ENCODE measurements around the gene ERVFRD-1. TPM values are rescaled to one million over a fixed set of nuclear protein-coding genes. Genes with fewer than 3 reads are reported as not detected.

ERVFRD-1 gene, protein sequence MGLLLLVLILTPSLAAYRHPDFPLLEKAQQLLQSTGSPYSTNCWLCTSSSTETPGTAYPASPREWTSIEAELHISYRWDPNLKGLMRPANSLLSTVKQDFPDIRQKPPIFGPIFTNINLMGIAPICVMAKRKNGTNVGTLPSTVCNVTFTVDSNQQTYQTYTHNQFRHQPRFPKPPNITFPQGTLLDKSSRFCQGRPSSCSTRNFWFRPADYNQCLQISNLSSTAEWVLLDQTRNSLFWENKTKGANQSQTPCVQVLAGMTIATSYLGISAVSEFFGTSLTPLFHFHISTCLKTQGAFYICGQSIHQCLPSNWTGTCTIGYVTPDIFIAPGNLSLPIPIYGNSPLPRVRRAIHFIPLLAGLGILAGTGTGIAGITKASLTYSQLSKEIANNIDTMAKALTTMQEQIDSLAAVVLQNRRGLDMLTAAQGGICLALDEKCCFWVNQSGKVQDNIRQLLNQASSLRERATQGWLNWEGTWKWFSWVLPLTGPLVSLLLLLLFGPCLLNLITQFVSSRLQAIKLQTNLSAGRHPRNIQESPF
- under 1 TPM; 0.05 to 0.15 (median 0.09) TPM for polyA plus RNA-seq (ENCODE audit: insufficient read depth in 1 of 5, insufficient read length in 5 of 5, low replicate concordance in 1 of 5)
- long read RNA-seq, donor 1, partial matches to known transcripts: 0 of 12 reads
- long read RNA-seq, donor 1, other reads (novel, unspliced or antisense): 9 of 12 reads
- long read RNA-seq, donor 2: 0 reads
- long read RNA-seq, donor 3, partial matches to known transcripts: 77 of 77 reads
- long read RNA-seq, donor 3, other reads (novel, unspliced or antisense): 0 of 77 reads
- long read RNA-seq, donor 4: 0 reads
- long read RNA-seq, donor 5, partial matches to known transcripts: 12 of 12 reads
- long read RNA-seq, donor 5, other reads (novel, unspliced or antisense): 0 of 12 reads
- long read RNA-seq, donor 6, partial matches to known transcripts: 0 of 1 reads
- long read RNA-seq, donor 6, other reads (novel, unspliced or antisense): 0 of 1 reads
- long read RNA-seq, donor 7, partial matches to known transcripts: 15 of 15 reads
- long read RNA-seq, donor 7, other reads (novel, unspliced or antisense): 0 of 15 reads
- long read RNA-seq, donor 8, partial matches to known transcripts: 6 of 6 reads
- long read RNA-seq, donor 8, other reads (novel, unspliced or antisense): 0 of 6 reads

- DNase-seq: no peak
Measured at GRCh38 chr6:11110921-11111768, at the start of gene ERVFRD-1. Gene ERVFRD-1, minus strand, starts transcription at chr6:11111725. Its CDS starts 6,415 bp downstream, at chr6:11105310.

DNA sequence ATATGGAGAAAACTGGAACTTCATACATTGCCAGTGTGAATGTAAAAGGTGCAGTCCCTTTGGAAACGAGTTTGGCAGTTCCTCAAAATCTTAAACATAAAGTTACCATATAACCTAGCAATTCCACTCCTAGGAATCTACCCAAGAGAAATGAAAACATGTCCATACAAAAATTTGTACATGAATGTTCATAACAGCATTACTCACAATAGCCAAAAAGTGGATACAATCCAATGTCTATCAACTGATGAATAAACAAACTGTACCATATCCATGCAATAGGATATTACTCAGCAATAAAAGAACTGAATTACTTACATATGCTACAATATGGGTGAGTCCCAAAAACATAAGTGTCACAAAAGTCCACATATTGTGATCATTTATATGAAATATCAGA is 48.7 kb upstream of the ERVFRD-1 start:
- DNase-seq: no peak

DNA sequence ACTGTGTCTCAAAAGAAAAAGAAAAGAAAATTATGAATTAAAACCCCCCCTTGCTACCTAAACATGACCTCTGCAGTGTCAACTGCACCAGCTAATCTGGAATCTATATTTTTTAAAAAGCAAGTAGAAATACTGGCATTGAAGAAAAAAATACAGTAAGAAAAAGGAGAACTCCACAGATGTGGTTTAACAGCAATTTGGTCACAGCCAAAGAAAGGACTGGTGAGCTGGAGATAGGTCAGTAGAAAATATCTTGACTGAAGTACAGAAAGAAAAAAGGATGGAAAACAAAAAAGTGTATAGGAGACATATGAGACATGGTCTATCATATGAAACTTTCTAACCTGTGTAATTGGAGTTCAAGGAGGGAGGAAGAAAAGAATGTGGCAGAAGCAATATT is 44.1 kb upstream of the ERVFRD-1 start:
- no peak for DNase-seq

- DNase-seq: no peak
Measured at GRCh38 chr6:11153447-11153846, 41.9 kb upstream of the ERVFRD-1 start.

DNA sequence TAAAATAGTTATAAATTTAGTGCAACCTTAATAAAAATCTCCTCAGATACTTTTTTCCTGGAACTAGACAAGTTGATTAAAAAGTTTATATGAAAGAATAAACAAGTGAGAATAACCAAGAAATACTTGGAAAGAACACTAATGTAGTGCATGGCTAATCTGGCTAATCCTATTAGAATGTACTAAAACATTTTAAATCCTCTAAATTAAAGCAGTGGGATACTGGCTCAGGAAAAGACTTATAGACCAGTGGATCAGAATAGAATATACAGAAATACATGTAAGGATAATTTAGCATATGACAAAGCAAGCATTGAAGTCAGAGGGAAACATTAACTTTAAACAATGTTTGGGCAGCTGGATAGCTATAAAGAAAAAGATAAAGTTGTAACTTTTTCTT is 41.1 kb upstream of the ERVFRD-1 start:
- DNase-seq: no peak

GRCh38 chr6:11151488-11151887 is 40.0 kb upstream of the ERVFRD-1 start:
- DNase-seq: no peak

DNA sequence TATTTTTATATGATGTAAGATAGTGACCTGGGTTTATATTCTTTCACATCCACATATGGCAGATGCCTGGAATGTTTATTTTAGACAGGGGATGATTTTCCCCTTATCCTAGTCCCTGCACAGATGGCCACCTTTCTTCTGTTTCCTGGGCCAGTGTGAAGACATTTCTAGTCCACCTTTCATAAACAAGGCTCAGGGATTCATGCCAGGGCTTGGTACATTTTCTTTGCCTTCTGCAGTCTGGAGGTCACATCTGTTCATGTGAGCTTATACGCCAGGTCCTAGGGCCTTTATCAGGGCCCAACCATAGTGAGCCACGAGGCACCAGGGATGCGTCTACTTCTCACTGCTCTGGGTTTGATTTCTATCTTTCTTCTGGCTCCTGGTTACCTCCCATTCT is 38.0 kb upstream of the ERVFRD-1 start:
- DNase-seq: no peak

GRCh38 chr6:11146117-11146826 is 34.7 kb upstream of the ERVFRD-1 start:
- no peak for DNase-seq

GRCh38 chr6:11144393-11144851 is 32.9 kb upstream of the ERVFRD-1 start:
- peak; percentile 41 to 60 for DNase-seq

DNA sequence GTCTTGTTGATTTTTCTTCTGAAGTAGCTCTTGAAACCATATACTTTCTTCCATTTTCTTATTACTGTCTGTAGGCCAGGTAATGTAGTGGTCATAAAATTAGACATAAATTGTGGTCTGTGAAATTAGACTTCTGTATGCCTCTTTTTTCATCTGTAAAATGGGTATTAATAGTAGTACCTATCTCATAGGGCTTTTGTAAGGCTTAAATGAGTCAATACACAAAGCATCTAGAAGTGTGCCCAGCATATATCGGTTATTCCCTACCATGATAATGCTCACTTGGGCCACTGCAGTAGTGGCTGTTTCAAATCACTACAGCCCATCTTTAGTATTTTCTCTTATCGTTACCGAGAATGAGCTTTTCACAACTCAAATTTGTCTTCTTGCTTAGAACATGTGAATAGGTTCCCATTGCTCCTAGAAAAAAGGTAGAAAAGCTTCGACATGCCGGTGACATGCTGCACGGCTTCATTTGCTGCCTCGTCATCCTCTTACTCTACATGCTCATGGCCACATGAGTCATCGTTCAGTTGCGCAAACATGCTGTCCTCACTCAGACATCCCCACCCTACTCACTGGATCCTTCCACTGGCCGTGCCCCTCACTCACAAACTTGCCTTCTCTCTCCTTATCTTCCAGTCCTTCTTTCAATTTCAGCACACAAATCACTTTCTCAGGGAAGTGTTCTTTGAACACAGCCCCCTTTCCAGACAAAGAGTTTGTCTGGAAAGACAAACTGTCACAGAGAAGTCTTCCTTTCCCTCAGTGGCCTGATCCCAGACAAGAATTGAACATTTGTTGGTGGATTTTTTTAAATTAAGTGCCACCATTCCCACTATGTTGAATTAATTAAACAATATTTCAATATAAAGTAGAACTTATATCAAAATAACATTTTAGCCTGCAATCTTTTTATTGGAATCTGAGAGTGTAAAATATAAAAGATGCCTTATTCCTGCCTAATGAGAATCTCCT is 32.2 kb upstream of the ERVFRD-1 start:
- no peak for DNase-seq

DNA sequence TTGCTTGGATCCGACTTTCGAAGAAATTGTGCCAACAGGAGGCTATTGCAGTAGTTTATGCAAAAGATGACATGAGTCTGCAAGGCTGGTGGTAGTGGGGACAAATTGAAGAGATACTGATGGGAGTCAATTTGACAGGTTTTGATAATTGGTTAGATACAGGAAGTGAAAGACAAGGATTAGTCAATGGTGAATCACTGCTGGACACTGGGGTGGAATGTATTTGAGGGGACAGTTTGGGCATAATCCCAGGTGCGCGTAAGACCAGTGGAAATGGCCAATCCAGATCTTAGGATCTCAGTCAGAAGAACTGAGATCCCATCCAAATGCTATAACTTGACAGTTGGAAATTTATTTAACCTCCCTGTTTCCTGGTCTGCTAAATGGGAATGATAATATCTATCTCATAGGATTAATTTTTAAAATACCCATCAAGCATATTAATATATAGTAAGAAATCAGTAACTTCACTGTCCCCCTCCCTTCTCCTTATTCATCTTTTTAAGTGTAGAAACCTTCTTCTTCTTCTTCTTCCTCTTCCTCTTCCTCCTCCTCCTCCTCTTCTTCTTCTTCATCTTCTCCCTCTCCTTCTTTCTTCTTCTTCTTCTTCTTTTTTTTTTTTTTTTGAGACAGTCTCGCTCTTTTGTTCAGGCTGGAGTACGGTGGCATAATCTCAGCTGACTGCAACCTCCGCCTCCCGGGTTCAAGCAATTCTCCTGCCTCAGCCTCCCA is 30.9 kb upstream of the ERVFRD-1 start:
- DNase-seq: no peak

GRCh38 chr6:11141295-11141694 is 29.8 kb upstream of the ERVFRD-1 start:
- DNase-seq: no peak

DNA sequence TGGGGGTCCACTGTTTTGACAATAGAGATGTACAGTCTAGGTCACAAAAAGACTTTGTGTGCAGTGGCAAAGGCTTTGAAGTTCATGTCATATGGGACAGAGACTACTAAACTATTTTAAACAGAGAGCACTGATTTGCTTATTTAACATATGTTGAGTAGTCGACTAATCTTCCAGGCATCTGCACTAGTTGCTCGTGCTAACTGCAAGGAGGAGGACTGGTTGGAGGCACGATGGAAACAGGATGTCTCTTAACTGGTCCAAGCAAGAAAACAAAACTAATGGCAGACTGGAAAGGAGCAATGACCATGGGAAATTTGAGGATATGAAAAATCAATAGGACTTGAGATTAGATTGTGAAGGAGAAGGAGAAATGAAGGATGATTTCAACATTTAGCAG is 28.5 kb upstream of the ERVFRD-1 start:
- DNase-seq: no peak

- no peak for DNase-seq
Measured at GRCh38 chr6:11139051-11139960, 27.8 kb upstream of the ERVFRD-1 start.

DNA sequence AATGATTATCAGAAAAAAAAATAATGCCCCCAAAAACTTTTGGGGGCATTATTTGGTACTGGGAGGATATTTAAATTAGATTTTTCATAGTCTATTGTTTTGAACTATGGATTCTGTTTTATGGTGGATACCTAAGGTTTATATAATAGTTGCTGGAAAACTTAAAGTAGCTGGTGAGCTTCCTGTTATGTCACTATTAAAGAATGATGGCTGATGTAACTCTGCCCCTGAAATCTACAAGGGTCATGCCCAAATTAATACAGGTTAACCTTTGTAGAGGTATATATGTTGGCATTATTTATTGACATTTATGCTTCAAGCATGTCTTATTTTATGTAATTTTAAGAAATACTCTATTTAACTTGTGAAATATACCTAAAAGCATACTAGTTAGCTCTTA is 25.3 kb upstream of the ERVFRD-1 start:
- no peak for DNase-seq

GRCh38 chr6:11133281-11133680 is 21.8 kb upstream of the ERVFRD-1 start:
- no peak for DNase-seq

GRCh38 chr6:11132194-11132888 is 20.8 kb upstream of the ERVFRD-1 start:
- DNase-seq: no peak
